ENCODE measurements around the gene TPI1.

DNA sequence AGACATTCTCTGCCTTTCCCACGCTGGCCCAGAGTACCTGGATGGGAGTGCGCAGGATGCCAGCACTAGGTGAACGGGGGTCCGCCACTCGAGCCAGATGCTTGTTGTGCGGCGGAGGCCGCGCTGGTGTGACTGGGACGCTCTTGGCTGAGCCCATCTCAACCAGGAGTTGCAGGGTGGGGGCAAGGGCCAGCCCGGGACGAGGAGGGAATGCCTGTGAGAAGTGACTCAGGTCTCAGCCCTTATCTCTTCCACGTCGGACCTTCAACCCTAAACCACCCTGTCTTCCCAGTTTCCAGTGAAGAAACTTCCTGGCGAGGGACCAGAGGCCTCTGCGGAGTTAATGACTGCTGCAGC, 16.6 kb upstream of the TPI1 start:
- TF ChIP-seq POLR2AphosphoS5 (IDR thresholded peaks at IDR 0.05), result no peak
- TF ChIP-seq, protein P1, sequence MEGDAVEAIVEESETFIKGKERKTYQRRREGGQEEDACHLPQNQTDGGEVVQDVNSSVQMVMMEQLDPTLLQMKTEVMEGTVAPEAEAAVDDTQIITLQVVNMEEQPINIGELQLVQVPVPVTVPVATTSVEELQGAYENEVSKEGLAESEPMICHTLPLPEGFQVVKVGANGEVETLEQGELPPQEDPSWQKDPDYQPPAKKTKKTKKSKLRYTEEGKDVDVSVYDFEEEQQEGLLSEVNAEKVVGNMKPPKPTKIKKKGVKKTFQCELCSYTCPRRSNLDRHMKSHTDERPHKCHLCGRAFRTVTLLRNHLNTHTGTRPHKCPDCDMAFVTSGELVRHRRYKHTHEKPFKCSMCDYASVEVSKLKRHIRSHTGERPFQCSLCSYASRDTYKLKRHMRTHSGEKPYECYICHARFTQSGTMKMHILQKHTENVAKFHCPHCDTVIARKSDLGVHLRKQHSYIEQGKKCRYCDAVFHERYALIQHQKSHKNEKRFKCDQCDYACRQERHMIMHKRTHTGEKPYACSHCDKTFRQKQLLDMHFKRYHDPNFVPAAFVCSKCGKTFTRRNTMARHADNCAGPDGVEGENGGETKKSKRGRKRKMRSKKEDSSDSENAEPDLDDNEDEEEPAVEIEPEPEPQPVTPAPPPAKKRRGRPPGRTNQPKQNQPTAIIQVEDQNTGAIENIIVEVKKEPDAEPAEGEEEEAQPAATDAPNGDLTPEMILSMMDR (IDR thresholded peaks at IDR 0.05), result no peak
- no peak for TF ChIP-seq POLR2A (IDR thresholded peaks at IDR 0.05)
- TF ChIP-seq EP300 (IDR thresholded peaks at IDR 0.05), result no peak
